HUES64 (cell line): Measurements from ENCODE around the gene ARL4C. TPM values are rescaled to one million over a fixed set of nuclear protein-coding genes. Genes with fewer than 3 reads are reported as not detected.

Experiments
- H3K27ac ChIP-seq: 2 replicates; pipeline ENCODE4 v1.7.0; 2013; ENCODE audit warnings: low read depth, low read length, inconsistent platforms
- H3K27me3 ChIP-seq: 2 replicates; pipeline ENCODE4 v1.6.1; 2013; ENCODE audit warnings: mild to moderate bottlenecking, low read length; ENCODE audit not compliant: insufficient read depth
- H3K36me3 ChIP-seq: 2 replicates; pipeline ENCODE4 v1.6.1; 2013; ENCODE audit warnings: mild to moderate bottlenecking, low read length; ENCODE audit not compliant: insufficient read depth
- H3K4me1 ChIP-seq: 2 replicates; pipeline ENCODE4 v1.6.1; 2013; ENCODE audit warnings: mild to moderate bottlenecking, low read length, moderate library complexity; ENCODE audit not compliant: insufficient read depth
- H3K4me3 ChIP-seq: 2 replicates; pipeline ENCODE4 v1.5.1; 2013; ENCODE audit warnings: mild to moderate bottlenecking, low read length, moderate library complexity
- H3K9ac ChIP-seq: 2 replicates; pipeline ENCODE4 v1.6.1; 2013; ENCODE audit warnings: mild to moderate bottlenecking, low read depth, low read length
- H3K9me3 ChIP-seq: 2 replicates; pipeline ENCODE4 v1.6.1; 2013; ENCODE audit warnings: low read depth, low read length; ENCODE audit not compliant: insufficient read depth
- WGBS: fragments of 150-250, 120-280 bp; methylation state at CpG from one replicate; pipeline ENCODE4 v1.1.7; 2013; ENCODE audit warnings: missing lambda C conversion rate; 5-methylcytosine and 5-hydroxymethylcytosine counted together
- polyA plus RNA-seq, 2 experiments: library from polyadenylated mRNA; stranded (reverse); fragments of 50-300 nt; gene quantifications; one replicate each; pipeline ENCODE4 v1.2.3, GENCODE V29; 2013

Gene ARL4C
- 15.5 TPM for polyA plus RNA-seq (2013, experiment 1 of 2)
- polyA plus RNA-seq (2013, experiment 2 of 2): 17.4 TPM

DNA sequence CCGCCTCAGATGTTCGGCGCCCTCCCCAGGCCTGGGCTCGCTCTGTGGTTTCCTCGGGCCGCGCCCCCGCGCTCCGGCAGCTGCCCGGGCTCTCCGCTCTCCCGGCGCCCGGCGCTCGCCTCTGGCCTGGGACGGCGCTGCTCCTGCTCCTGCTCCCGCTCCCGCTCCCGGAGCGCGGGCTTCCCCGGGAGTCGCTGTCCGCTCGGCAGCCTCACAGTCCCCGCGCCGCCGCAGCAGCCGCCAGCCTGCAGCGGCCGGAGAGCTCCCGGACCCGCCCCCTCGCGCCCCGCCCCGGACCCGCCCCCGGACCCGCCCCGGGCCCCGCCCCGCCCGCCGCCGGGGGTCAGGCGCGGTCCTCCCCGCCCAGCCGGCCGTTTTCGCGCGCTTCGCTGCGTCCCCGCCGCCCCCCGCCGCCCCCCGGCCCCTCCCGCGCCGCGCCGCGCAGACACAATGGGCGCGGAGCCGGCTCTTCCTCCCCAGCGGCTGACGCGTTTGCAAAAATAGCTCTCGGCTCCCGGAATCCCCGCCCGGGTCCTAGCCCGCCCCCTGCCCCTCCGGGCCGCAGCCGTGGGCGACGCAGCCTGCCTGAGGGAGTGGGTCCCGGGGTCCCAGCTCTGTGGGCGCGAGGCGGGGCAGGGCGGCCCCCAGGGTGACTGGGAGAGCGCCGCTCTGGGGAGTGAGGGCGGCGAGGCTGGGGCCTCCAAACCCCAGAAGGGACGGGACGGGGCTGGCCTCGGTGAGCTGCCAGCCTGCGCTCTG, at the start of gene ARL4C:
Gene ARL4C (minus strand): TSS at position 247 of the 759 bp plus-strand sequence. CDS start 495 bp downstream, outside the sequence.
- Histone ChIP-seq H3K9ac (peak within 1 kb of the TSS; percentile 85), H3K4me3 (peak within 1 kb of the TSS; percentile 93), H3K36me3 (peaks cover 3% of the 10 kb centered on the region; the same call in 1 of the 2 replicates), H3K27me3 (peaks cover 33% of the 10 kb centered on the region), H3K27ac (peak within 1 kb of the TSS; percentile 80; the same call in 1 of the 2 replicates), H3K4me1 (peaks cover 21% of the 10 kb centered on the region; the same call in 1 of the 2 replicates), H3K9me3 (no peaks in the 10 kb centered on the region)
- under 1% methylated on average over 100 of the region's 100 CpGs for WGBS

DNA sequence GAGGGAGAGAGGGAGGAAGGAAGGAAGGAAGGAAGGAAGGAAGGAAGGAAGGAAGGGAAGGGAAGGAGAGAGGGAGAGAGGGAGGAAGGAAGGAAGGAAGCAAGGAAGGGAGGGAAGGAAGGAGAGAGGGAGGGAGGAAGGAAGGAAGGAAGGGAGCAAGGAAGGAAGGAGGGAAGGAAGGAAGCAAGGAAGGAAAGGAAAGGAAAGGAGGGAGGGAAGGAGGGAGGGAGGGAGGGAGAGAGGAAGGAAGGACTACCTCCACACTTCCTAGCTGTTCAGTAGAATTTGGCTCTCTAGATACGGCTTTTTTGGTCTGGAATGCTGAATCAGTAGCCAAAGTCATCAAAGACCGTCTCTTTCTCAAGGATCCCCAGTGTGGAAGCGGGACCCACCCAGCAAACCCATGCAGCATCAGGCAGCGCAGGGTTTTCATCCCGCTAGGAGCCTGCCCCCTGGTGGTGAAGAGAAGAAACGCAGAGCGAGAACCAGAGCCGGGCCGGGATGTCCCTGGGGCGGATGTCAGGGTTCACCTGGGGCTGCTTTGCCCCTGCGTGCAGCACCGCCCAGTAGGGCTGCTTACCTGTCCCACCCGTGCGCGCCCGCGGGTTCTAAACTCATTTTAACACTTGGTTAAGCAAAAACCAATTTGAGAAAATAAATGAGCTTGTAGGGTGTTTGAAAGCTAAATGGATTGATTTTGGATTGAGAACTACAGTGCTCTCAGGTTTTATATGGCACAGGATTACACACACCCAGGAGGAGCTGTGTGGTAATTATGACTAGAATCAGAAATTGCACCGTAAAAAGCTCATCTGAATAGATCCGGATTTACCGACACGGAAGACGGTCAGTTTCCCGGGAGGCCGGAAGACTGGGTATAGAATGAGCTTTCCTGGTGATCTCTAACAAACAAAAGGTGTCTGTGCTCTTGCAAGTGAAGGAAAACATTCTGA, 48.1 kb upstream of the ARL4C start:
- Histone ChIP-seq H3K27me3 (peaks cover 8% of the 10 kb centered on the region), H3K9me3 (no peaks in the 10 kb centered on the region), H3K27ac (no peak overlapping the region), H3K36me3 (no peaks in the 10 kb centered on the region), H3K4me3 (peak overlapping the region; percentile 34), H3K9ac (peak overlapping the region; percentile 31), H3K4me1 (peaks cover 40% of the 10 kb centered on the region)
- WGBS: 9% methylated on average over 24 of the region's 24 CpGs

- Histone ChIP-seq H3K36me3 (no peaks in the 10 kb centered on the region), H3K4me1 (peaks cover 24% of the 10 kb centered on the region), H3K9ac (no peak overlapping the region), H3K27me3 (peaks cover 5% of the 10 kb centered on the region), H3K4me3 (no peak overlapping the region), H3K27ac (no peak overlapping the region), H3K9me3 (no peaks in the 10 kb centered on the region)
- 93% methylated on average over 11 of the region's 11 CpGs for WGBS
Observed at GRCh38 chr2:234542742-234543141, 45.9 kb upstream of the ARL4C start.

- H3K4me3 ChIP-seq: no peak overlapping the region
- H3K36me3 ChIP-seq: no peaks in the 10 kb centered on the region
- peaks cover 2% of the 10 kb centered on the region; the same call in 1 of the 2 replicates for H3K9me3 ChIP-seq
- no peak overlapping the region for H3K9ac ChIP-seq
- H3K27me3 ChIP-seq: no peaks in the 10 kb centered on the region
- no peaks in the 10 kb centered on the region for H3K4me1 ChIP-seq
- 87% methylated on average over 4 of the region's 4 CpGs for WGBS
- no peak overlapping the region for H3K27ac ChIP-seq
Observed at GRCh38 chr2:234537929-234538328, 41.0 kb upstream of the ARL4C start.

DNA sequence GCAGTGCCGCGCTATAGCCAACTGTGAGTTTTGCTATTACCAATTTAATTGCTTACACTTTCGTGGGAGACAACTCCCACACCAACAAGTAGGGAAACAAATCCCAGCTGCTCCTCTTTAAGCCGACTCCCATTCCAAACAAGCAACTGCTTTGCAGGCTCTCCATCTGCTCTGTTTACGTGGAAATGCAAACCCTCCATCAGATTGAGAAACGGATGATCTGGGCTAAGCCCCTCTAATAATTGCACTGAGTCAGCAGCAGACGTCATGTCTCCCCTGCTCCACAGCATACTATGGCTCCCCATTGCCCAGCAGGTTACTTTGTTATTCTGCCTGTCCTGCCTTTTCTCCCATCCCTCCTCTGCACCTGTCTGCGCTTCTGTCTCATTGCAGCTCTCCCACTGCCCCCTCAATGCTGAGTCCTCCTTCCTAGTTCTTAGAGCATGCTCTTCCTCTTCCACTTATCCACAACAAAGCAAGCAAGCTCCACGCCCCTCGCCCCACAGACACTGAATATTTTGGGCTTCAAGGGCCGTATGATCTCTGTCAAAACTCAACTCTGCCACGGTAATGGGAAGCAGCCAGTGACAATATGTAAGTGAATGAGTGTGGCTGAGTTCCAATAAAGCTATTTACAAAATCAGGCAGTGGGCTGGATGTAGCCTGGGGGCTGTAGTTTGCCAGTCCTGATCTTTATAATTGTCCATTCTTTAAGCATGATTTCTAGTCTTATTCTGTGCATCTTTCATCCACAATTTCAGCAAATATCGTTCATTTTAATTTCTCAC, 39.5 kb upstream of the ARL4C start:
- WGBS: 84% methylated on average over 12 of the region's 13 CpGs
- Histone ChIP-seq H3K9me3 (peaks cover 8% of the 10 kb centered on the region; the same call in 1 of the 2 replicates), H3K36me3 (no peaks in the 10 kb centered on the region), H3K9ac (no peak overlapping the region), H3K27me3 (no peaks in the 10 kb centered on the region), H3K4me1 (no peaks in the 10 kb centered on the region), H3K27ac (no peak overlapping the region), H3K4me3 (no peak overlapping the region)

DNA sequence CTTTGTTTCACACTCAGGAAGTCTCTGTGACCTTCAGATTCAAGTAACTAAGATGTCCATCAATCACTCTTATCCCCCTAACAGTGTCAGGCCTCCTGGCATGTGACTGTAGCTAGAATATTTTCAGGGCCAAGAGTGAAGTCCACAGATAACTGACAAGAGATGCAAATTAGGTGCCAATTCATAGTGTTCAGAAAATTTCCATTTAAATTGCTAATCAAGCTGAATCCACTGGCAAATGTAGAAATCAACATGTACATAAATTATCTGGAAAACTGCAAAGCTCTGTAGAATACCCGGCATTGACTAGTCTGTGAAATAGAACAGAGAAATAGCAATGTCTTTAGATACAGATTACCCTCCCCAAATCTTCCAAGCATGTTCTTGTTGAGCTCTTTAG, 38.6 kb upstream of the ARL4C start:
- no peak overlapping the region for H3K27ac ChIP-seq
- H3K36me3 ChIP-seq: no peaks in the 10 kb centered on the region
- peaks cover 8% of the 10 kb centered on the region; the same call in 1 of the 2 replicates for H3K9me3 ChIP-seq
- H3K9ac ChIP-seq: no peak overlapping the region
- 100% methylated on average over 1 of the region's 1 CpG for WGBS
- no peaks in the 10 kb centered on the region for H3K4me1 ChIP-seq
- no peaks in the 10 kb centered on the region for H3K27me3 ChIP-seq
- no peak overlapping the region for H3K4me3 ChIP-seq

DNA sequence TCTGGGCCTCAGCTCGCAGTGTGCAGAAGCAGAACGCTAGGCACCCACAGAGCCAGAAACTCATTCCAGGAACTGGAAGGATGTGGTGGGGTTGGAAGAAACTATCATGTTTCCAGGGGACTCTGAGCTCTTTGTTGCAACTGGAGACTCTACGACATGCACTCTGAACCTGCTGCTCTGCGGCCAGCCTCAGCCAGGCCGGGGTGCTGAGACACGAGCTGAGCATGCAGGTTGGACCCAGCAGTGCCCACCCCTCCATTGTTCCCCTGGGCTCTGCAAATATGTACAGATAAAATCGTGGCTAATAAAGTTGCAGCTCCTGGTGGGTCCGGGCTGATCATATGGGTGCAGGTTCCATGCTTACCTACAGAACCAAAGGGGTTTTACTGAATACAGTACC, 37.6 kb upstream of the ARL4C start:
- Histone ChIP-seq H3K27ac (no peak overlapping the region), H3K4me3 (no peak overlapping the region), H3K27me3 (no peaks in the 10 kb centered on the region), H3K9me3 (peaks cover 8% of the 10 kb centered on the region; the same call in 1 of the 2 replicates), H3K36me3 (no peaks in the 10 kb centered on the region), H3K4me1 (no peaks in the 10 kb centered on the region), H3K9ac (no peak overlapping the region)
- 91% methylated on average over 8 of the region's 8 CpGs for WGBS

DNA sequence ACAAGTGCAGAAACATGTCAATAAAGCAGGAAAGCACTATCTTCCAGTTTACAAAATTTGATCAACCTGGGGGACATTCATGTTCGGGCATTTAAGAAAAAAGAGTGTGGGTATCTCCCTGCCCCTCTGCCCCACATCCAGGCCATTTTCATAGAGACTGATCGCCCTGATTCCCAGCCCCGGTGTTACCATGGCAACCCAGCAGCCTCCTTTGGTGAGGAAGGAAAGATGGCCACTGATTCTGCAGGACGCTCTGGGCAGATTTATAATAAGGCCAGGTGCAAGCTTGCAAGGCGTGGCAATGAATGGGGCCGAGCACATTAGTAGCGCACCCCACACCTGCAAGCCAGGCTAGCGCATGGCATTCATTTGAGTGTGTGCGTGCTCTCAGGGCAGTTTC, 36.7 kb upstream of the ARL4C start:
- H3K9me3 ChIP-seq: peaks cover 8% of the 10 kb centered on the region; the same call in 1 of the 2 replicates
- 94% methylated on average over 9 of the region's 9 CpGs for WGBS
- no peaks in the 10 kb centered on the region for H3K36me3 ChIP-seq
- H3K4me1 ChIP-seq: peaks cover 6% of the 10 kb centered on the region
- H3K27ac ChIP-seq: no peak overlapping the region
- H3K4me3 ChIP-seq: no peak overlapping the region
- H3K9ac ChIP-seq: no peak overlapping the region
- H3K27me3 ChIP-seq: no peaks in the 10 kb centered on the region

GRCh38 chr2:234528410-234529148, 31.7 kb upstream of the ARL4C start:
- H3K36me3 ChIP-seq: no peaks in the 10 kb centered on the region
- H3K9me3 ChIP-seq: peaks cover 11% of the 10 kb centered on the region; the same call in 1 of the 2 replicates
- H3K9ac ChIP-seq: no peak overlapping the region
- H3K4me1 ChIP-seq: peaks cover 11% of the 10 kb centered on the region
- WGBS: 51% methylated on average over 8 of the region's 8 CpGs
- no peak overlapping the region for H3K4me3 ChIP-seq
- H3K27me3 ChIP-seq: no peaks in the 10 kb centered on the region
- no peak overlapping the region for H3K27ac ChIP-seq

DNA sequence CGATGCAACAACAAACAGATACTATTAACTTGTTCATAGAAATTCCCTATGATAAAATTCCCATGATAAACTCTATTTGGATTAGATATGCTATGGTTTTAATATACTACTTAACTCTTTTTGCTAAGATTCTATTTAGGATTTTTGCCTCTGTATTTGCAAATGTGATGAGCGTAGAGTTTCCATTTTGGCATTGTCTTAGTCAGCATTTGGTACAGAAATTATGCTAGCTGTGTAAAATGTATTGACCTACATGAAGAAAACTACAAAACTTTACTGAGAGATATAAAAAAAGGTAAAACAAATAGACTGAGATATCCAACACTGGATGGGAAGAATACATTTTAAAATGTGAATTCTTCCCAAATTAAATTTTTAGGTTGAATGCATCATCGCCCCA, 29.8 kb upstream of the ARL4C start:
- WGBS: 96% methylated on average over 2 of the region's 3 CpGs
- Histone ChIP-seq H3K27ac (no peak overlapping the region), H3K4me1 (peaks cover 11% of the 10 kb centered on the region), H3K9ac (no peak overlapping the region), H3K27me3 (no peaks in the 10 kb centered on the region), H3K9me3 (peaks cover 3% of the 10 kb centered on the region; the same call in 1 of the 2 replicates), H3K4me3 (no peak overlapping the region), H3K36me3 (no peaks in the 10 kb centered on the region)
